Measurements from ENCODE around the gene SLC35C1. TPM values are rescaled to one million over a fixed set of nuclear protein-coding genes. Genes with fewer than 3 reads are reported as not detected.
"Not testable (repeated sequence)": the region's sequence is repeated elsewhere in the genome, so short reads cannot be mapped to it uniquely, and the experiment has no call there.

SLC35C1 gene
- total RNA-seq, 1 experiment from 2014 or later: 11.9 TPM

DNA sequence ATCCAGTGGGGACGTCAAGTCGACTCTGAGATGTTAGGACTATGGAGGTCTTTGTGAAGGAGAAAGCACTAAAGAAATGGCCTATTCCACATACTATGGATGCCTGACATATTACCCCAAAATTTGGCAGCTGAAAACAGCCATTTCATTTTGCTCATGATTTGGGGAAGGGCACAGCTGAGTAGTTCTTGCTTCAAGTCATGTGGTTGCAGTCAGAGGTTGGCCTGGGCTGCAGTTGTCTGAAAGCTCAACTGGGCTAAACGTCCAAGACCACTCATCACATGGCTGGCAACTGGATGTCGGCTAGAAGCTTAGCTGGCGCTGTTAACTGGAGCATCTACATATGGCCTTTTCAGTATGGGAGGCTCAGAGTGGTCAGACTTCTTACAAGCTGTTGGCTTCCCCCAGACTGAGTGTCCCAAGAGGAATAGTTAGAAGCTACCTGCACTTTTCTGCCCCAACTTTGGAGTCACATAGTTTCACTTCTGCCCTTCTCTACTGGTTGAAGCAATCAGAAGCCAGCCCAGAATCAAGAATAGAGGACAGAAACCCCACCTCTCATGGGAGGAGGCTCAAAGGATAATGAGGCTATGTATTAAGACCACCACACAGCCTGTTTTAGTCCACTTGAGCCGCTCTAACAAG lies 14.1 kb downstream of the SLC35C1 start:
- H3K27me3 Mint-ChIP-seq (ENCODE audit: insufficient read depth, unreplicated experiment): no peaks in the 10 kb centered on the region
- H3K36me3 Mint-ChIP-seq (ENCODE audit: insufficient read depth, unreplicated experiment): peaks cover 2% of the 10 kb centered on the region
- DNase-seq (ENCODE audit: unreplicated experiment): no peak
- ChIA-PET POLR2A (interaction anchor here (4.8 kb wide), 1 partner anchor 13 kb away, joined by 20 read pairs; the partner anchor contains the start of gene SLC35C1), CTCF (interaction anchor here (1.1 to 1.3 kb wide), 2 partner anchors 9 to 27 kb away, joined by 3 read pairs; no protein-coding TSS in a partner anchor)
- peaks cover 5% of the 10 kb centered on the region for H3K4me1 Mint-ChIP-seq (ENCODE audit: insufficient read depth, unreplicated experiment)
- no peak overlapping the region for H3K27ac Mint-ChIP-seq (ENCODE audit: low read depth, unreplicated experiment)
- no peaks in the 10 kb centered on the region for H3K9me3 Mint-ChIP-seq (ENCODE audit: unreplicated experiment)
- no TSS peak for BruUV-seq (replicated peaks)
- TF ChIP-seq CTCF (IDR thresholded peaks at IDR 0.05; ENCODE audit: unreplicated experiment): no peak
- intact Hi-C loops (cut with micrococcal nuclease): no loop called here
- no peak overlapping the region for H3K4me3 Mint-ChIP-seq (ENCODE audit: unreplicated experiment)

DNA sequence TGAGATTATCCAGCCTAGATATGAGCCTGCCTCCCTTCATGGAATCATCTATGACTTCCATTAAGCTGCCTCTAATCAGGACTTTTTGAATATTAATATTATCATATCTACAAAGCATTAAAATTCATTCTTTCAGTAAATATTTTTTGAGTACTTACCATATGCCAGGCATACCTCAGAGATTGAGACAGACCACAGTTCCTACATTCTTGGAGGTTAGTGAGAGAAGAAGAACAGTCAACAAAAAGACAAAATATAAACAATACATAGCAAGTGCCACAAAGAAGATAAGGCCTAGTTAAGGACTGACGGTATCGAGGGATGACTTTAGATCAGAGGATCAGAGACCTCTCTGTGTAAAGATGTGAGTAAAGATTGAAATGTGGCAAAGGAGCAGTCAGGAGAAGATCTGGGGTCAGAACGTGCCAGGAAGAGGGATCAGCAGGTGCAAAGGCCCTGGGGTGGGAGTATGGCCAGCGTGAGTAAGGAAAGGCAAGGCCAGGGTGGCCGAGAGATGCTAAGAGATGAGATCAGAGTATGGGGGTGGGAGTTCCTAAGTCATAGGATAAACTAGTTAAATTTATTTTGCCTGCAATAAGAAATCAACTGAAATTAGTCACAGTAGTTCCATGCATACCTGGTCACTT lies 15.4 kb downstream of the SLC35C1 start:
- no TSS peak for BruUV-seq (replicated peaks)
- ChIA-PET CTCF (interaction anchor here (0.6 to 1.3 kb wide), 4 partner anchors 8 to 456 kb away, joined by 3 read pairs; no protein-coding TSS in a partner anchor), POLR2A (interaction anchor here (4.8 kb wide), 1 partner anchor 14 kb away, joined by 20 read pairs; the partner anchor contains the start of gene SLC35C1)
- no peaks in the 10 kb centered on the region for H3K36me3 Mint-ChIP-seq (ENCODE audit: insufficient read depth, unreplicated experiment)
- H3K4me3 Mint-ChIP-seq (ENCODE audit: unreplicated experiment): no peak overlapping the region
- no peak for TF ChIP-seq CTCF (IDR thresholded peaks at IDR 0.05; ENCODE audit: unreplicated experiment)
- peaks cover 5% of the 10 kb centered on the region for H3K27me3 Mint-ChIP-seq (ENCODE audit: insufficient read depth, unreplicated experiment)
- no peak overlapping the region for H3K27ac Mint-ChIP-seq (ENCODE audit: low read depth, unreplicated experiment)
- intact Hi-C loops (cut with micrococcal nuclease): no loop called here
- DNase-seq (ENCODE audit: unreplicated experiment): no peak
- H3K9me3 Mint-ChIP-seq (ENCODE audit: unreplicated experiment): no peaks in the 10 kb centered on the region
- peaks cover 5% of the 10 kb centered on the region for H3K4me1 Mint-ChIP-seq (ENCODE audit: insufficient read depth, unreplicated experiment)

GRCh38 chr11:45826492-45826891 lies 21.5 kb downstream of the SLC35C1 start:
- H3K9me3 Mint-ChIP-seq (ENCODE audit: unreplicated experiment); H3K4me1 Mint-ChIP-seq (ENCODE audit: insufficient read depth, unreplicated experiment); H3K27ac Mint-ChIP-seq (ENCODE audit: low read depth, unreplicated experiment); H3K36me3 Mint-ChIP-seq (ENCODE audit: insufficient read depth, unreplicated experiment); DNase-seq (ENCODE audit: unreplicated experiment); BruUV-seq (replicated peaks); intact Hi-C loops (cut with micrococcal nuclease); H3K4me3 Mint-ChIP-seq (ENCODE audit: unreplicated experiment); POLR2A ChIA-PET: not testable (repeated sequence)
- CTCF ChIA-PET: interaction anchor here (0.9 kb wide), 1 partner anchor 891 kb away, joined by 3 read pairs; no protein-coding TSS in a partner anchor
- H3K27me3 Mint-ChIP-seq (ENCODE audit: insufficient read depth, unreplicated experiment): peaks cover 35% of the 10 kb centered on the region

DNA sequence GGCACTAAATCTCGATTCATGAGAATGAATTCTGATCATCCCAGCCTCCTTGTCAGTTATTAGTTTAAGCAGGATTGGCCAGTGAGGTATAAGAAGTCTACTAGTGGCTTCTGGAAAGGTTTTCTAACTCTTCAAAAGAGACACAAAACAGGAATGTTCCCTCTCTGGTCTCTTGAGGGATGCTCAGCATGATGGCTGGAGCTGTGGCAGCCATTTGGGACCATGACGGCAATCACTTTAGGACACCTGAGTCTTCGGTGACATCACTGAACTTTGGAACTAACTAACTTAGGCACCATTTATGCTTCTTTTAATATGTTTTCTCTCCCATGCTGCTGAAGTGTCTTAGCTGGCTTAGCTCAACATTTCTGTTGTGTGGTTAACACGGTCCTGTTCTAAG lies 22.2 kb downstream of the SLC35C1 start:
- POLR2A ChIA-PET: no interaction called here
- Mint-ChIP-seq H3K9me3 (ENCODE audit: unreplicated experiment) (no peaks in the 10 kb centered on the region), H3K27me3 (ENCODE audit: insufficient read depth, unreplicated experiment) (peaks cover 35% of the 10 kb centered on the region), H3K36me3 (ENCODE audit: insufficient read depth, unreplicated experiment) (peaks cover 6% of the 10 kb centered on the region), H3K27ac (ENCODE audit: low read depth, unreplicated experiment) (no peak overlapping the region), H3K4me1 (ENCODE audit: insufficient read depth, unreplicated experiment) (no peaks in the 10 kb centered on the region), H3K4me3 (ENCODE audit: unreplicated experiment) (no peak overlapping the region)
- CTCF ChIA-PET: interaction anchor here (2.6 kb wide), 1 partner anchor 15 kb away, joined by 11 read pairs; no protein-coding TSS in a partner anchor
- no peak for DNase-seq (ENCODE audit: unreplicated experiment)
- intact Hi-C loops (cut with micrococcal nuclease): no loop called here
- no peak for TF ChIP-seq CTCF (IDR thresholded peaks at IDR 0.05; ENCODE audit: unreplicated experiment)
- BruUV-seq (replicated peaks): no TSS peak
